Astrocyte of the spinal cord (primary cell): Measurements from ENCODE around the gene NRARP.

Experiments
- DNase-seq: peaks from one replicate; pipeline ENCODE4 v3.0.0; 2011; ENCODE audit warnings: low read depth, low spot score
- H3K4me3 ChIP-seq: 2 replicates; pipeline ENCODE4 v1.5.1; 2011; ENCODE audit warnings: low read depth, mild to moderate bottlenecking, low read length, moderate library complexity
- CTCF ChIP-seq: IDR thresholded peaks from 2 replicates; pipeline ENCODE4 v1.5.1; 2012; ENCODE audit warnings: low read depth, mild to moderate bottlenecking, low read length, inconsistent platforms
- in situ Hi-C: cut with HindIII; loops from 2 replicates; pipeline ENCODE4 v1.10.0; 2017; ENCODE audit warnings: low sequenced_read_pairs

The NRARP gene

DNA sequence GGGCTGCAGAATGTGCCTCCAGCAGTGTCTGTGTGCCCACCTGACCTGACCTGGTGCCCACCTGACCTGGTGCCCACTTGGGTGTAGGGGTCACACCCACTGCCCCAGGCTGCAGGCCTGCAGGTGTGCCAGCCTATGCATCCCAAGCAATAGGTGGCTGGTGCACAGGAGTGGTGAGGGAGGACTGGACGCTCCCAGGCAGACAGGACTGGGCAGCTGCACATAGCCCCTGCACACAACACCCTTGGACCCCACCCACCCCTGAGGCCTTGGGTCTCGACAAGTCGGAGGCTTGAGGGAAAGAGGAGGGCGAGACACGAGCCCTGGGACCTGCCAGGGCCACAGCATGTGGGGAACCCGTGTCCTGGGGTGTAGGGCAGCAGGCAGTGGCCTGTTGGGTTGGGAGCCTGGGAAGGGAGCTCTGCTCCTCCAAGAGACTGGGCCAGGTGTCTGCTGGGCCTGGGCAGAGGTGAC, 10.8 kb upstream of the NRARP start:
- DNase-seq: no peak
- in situ Hi-C loops: no loop called here
- no peak for TF ChIP-seq CTCF
- H3K4me3 ChIP-seq: no peak overlapping the region

DNA sequence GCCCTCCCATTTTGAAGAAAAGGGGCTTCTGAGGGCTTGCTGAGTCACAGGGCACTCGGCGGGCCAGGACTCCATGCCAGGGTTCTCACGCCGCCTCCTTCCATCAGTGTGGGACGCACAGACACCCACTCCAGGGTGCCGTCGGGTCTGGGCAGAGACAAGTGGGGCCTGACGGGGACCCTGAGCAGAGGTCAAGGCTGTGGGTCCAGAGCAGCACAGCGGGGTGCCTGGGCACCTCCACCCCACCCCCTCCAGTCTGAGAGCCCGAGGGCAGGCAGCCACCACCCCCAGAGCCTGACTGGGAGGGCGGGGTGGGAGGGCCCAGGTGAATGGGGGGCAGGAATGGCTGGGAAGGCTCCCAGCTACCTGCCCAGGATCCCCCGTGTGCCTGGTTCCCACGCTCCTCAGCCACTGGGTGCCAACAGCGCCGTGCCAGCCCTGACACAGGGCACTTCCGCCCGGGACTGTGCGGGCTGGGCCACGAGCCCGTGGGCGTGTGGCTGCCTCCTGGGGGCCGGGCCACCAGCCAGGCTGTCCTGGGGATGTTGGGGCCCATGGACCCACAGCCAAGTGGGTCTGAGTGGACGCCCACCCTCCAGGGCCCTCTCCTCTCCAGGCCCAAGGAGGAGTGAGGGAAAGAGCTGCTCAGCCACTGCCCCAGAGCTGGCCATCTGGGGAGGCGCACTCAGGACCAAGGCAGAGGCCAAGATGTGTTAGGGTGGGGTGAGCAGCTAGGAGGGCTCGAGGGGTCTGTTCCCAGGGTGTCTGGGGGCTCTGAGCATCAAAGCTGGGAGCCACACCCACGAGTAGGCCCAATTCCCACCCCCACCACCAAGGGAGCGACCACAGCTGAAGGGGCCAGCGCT, 10.1 kb upstream of the NRARP start:
- H3K4me3 ChIP-seq: no peak overlapping the region
- in situ Hi-C loops: no loop called here
- DNase-seq: no peak
- no peak for TF ChIP-seq CTCF

DNA sequence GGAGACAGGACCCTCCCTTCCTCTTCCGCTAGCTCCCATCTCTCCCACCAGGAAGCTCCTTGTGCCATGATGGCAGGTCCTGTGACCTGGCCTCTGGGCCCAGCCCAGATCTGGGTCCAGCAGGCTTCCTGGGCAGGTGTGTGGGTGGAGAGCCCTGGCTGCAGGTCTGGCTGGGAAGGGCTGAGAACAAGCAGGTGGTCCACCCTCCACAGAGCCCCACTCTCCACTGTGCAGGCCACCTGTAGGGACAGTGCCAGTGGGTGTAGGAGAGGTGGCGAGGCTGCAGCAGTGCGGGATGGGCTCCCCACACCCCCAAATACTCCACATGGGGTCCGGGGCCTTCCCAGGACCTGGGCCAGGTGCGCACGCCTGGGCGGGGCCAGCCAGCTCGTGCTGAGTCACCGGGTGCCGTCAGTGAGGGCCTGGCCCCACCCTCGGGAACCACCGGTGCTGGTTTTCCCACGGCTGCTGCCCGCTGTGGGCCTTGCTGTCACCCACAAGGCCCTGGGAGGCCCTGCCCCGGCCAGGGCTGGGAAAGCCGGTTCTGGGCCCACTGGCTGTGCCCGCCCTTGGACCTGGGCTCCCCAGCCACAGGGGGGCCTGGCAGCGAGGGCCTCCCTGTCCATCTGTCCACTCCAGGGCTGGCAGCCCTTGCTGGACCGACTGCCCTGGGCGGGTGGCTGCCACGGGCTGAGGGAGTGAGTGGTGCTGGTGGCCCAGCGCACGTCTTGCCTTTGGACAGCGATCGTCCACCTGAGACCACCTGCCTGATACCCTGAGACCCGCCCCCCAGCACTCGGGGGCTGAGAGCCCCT, 9.3 kb upstream of the NRARP start:
- H3K4me3 ChIP-seq: no peak overlapping the region
- no peak for TF ChIP-seq CTCF
- DNase-seq: no peak
- in situ Hi-C loops: no loop called here

- no peak overlapping the region for H3K4me3 ChIP-seq
- TF ChIP-seq CTCF: no peak
- DNase-seq: no peak
- in situ Hi-C loops: no loop called here
Measured at GRCh38 chr9:137310189-137311052, 8.3 kb upstream of the NRARP start.

DNA sequence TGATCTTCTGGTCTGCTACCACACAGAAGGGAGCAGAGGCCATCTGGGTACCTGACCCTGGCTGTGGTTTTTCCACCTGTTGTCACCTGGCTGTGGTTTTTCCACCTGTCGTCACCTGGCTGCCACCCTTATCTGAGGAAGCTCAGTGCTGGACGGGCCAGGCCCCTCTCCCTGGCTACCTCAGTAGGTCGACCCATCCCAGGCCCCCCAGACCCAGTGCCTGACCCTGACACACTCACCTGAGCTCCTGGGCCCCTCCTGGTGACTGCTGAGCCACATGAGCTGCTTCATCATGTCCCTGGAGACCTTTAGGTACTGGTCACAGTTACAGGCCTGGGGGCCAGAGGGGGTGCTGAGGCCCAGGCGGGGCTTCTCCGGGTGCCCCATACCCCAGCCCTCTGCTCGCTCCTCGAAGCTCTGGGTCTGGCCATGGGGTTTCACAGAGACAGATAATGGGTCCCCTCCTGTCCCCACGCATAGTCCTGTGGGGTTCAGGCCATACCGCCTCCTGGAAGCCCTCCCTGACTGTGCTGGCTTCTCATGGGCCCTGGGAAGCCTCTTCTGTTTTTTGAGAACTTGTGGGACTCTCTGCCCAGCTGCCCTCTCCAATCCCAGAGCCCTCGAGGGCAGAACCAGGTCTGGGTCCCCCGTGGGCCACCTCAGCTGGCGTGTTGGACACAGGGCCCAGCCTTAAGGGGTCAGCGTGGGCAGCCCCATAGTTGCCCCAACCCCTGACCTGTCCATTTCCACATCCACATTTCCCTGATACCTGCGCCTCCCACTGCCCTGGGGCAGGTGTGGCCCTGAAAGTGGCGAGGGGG, 7.5 kb upstream of the NRARP start:
- TF ChIP-seq CTCF: no peak
- in situ Hi-C loops: no loop called here
- no peak for DNase-seq
- no peak overlapping the region for H3K4me3 ChIP-seq
